Esophagus squamous epithelium (tissue), 4 donors: ENCODE results near the gene ACKR4.

Experiments used
- CTCF ChIP-seq, 6 experiments: fragments of 450-650 bp in 4 of 6; fragments of 200-600 bp in 2 of 6; sonication (generic) in 2 of 6; IDR thresholded peaks; one replicate each; pipeline ENCODE4 v1.5.1; 2016 to 2019; ENCODE audit warnings: antibody characterized with exemption in 6 of 6, mild to moderate bottlenecking in 4 of 6, moderate library complexity in 4 of 6
- POLR2A ChIP-seq, 4 donors: fragments of 450-650 bp; IDR thresholded peaks; one replicate each; pipeline ENCODE4 v1.6.1; 2017; ENCODE audit warnings: antibody characterized with exemption in 4 of 4, mild to moderate bottlenecking in 4 of 4, moderate library complexity in 3 of 4

- TF ChIP-seq POLR2A (IDR thresholded peaks at IDR 0.05), result no peak
- no peak for TF ChIP-seq CTCF (IDR thresholded peaks at IDR 0.05)
Observed at GRCh38 chr3:132597660-132598059, 590 bp downstream of the ACKR4 start.
